Stomach (tissue), 9 donors: ENCODE data around the gene CARD11. TPM values are rescaled to one million over a fixed set of nuclear protein-coding genes. Genes with fewer than 3 reads are reported as not detected.
A peak's percentile ranks its signal among the peaks of the same experiment; 100 is the strongest.

Experiments
- DNase-seq, 2 donors: peaks; one replicate each; pipeline versions ENCODE4 v3.0.0 to v3.0.0-alpha.2; 2013 to 2019
- H3K27ac ChIP-seq, 5 donors: fragments of 200-600 bp in 4 of 5; sonication (generic) in 4 of 5; one replicate each; pipeline ENCODE4 v1.5.1; 2013 to 2019; ENCODE audit warnings: mild to moderate bottlenecking in 1 of 5, moderate library complexity in 1 of 5
- H3K27me3 ChIP-seq, 3 donors: fragments of 200-600 bp; sonication (generic); one replicate each; pipeline ENCODE4 v1.5.1; 2017 to 2019; ENCODE audit warnings: mixed run types in 1 of 3
- H3K36me3 ChIP-seq, 4 donors: fragments of 200-600 bp; sonication (generic); 1 replicate in 3 of 4; 2 replicates in 1 of 4; pipeline ENCODE4 v1.5.1; 2016 to 2019
- H3K4me1 ChIP-seq, 4 donors: fragments of 200-600 bp; sonication (generic); one replicate each; pipeline ENCODE4 v1.5.1; 2016 to 2019
- H3K4me3 ChIP-seq, 4 donors: fragments of 200-600 bp; sonication (generic) in 3 of 4; one replicate each; pipeline ENCODE4 v1.5.1; 2016 to 2019; ENCODE audit warnings: mild to moderate bottlenecking in 1 of 4
- H3K9me3 ChIP-seq, 4 donors: fragments of 200-600 bp; sonication (generic); one replicate each; pipeline ENCODE4 v1.5.1; 2016 to 2019
- CTCF ChIP-seq, 7 experiments: fragments of 450-650 bp in 4 of 7; fragments of 200-600 bp in 3 of 7; sonication (generic) in 3 of 7; IDR thresholded peaks; one replicate each; pipeline ENCODE4 v1.5.1; 2016 to 2019; ENCODE audit warnings: antibody characterized with exemption in 7 of 7, control low read depth in 2 of 7, mild to moderate bottlenecking in 1 of 7
- EP300 ChIP-seq: sonication (generic); formaldehyde crosslinking; IDR thresholded peaks from one replicate; pipeline ENCODE4 v1.6.1; 2017; ENCODE audit warnings: antibody characterized with exemption
- POLR2A ChIP-seq, 4 donors: fragments of 450-650 bp; IDR thresholded peaks; one replicate each; pipeline ENCODE4 v1.6.1; 2016; ENCODE audit warnings: antibody characterized with exemption in 4 of 4, control low read depth in 2 of 4, mild to moderate bottlenecking in 1 of 4, moderate library complexity in 1 of 4
- POLR2AphosphoS5 ChIP-seq, 3 donors: sonication (generic); formaldehyde crosslinking; IDR thresholded peaks; one replicate each; pipeline ENCODE4 v1.6.1; 2016; ENCODE audit warnings: antibody characterized with exemption in 3 of 3
- WGBS, 5 donors: extraction: QIAGEN DNeasy Blood & Tissue Kit in 3 of 5; methylation state at CpG; one replicate each; pipeline versions ENCODE4 v1.1.5 to v1.1.7; 2013 to 2018; 5-methylcytosine and 5-hydroxymethylcytosine counted together
- intact Hi-C: fragments of 100-400 bp; cut with DNase I; formaldehyde crosslinking; loops from one replicate; pipeline ENCODE4 v1.15.1; 2023; ENCODE audit warnings: low total_unique reads
- polyA plus RNA-seq, 3 donors: library from polyadenylated mRNA; stranded (reverse); fragments of 200-250 nt; gene quantifications; one replicate each; pipeline ENCODE4 v1.2.3, GENCODE V29; 2013
- total RNA-seq, 5 donors: library from RNA; depleted of rRNA; stranded (reverse); fragments of >200 nt; gene quantifications; one replicate each; pipeline versions ENCODE4 v1.1.0 to v1.2.3, GENCODE V29; 2014 to 2016
- donor health status: healthy with polysubstance abuse.
- donor health status: Bipolar disorder and iron deficiency.
- donor health status: healthy.

The CARD11 gene
- total and polyA plus RNA-seq, 8 donors: 0.45 to 9.7 (median 1.8) TPM; not detected in 1

- H3K9me3 ChIP-seq: no peaks in the 10 kb centered on the region
- intact Hi-C loops: no loop called here
- H3K4me3 ChIP-seq: peak overlapping the region in 3 of 4 donors; percentile 5 to 20 (median 10)
- peaks cover 0 to 13% (median 8%) of the 10 kb centered on the region in 4 donors for H3K4me1 ChIP-seq
- peak; percentile 63 to 90 for DNase-seq
- TF ChIP-seq POLR2AphosphoS5 (IDR thresholded peaks at IDR 0.05): peak in 1 of 3 donors; percentile 10
- no peak for TF ChIP-seq CTCF (IDR thresholded peaks at IDR 0.05)
- 10 to 28% (median 15%) methylated on average over 10 of the region's 10 CpGs for WGBS, 5 donors
- H3K36me3 ChIP-seq: no peaks in the 10 kb centered on the region
- H3K27me3 ChIP-seq: no peaks in the 10 kb centered on the region
- peak overlapping the region in 1 of 5 donors; percentile 1 for H3K27ac ChIP-seq
Observed at GRCh38 chr7:2870471-2870931, 173.2 kb downstream of the CARD11 start.

- no peak for DNase-seq
- peak overlapping the region in 1 of 5 donors; percentile 1 for H3K27ac ChIP-seq
- TF ChIP-seq CTCF (IDR thresholded peaks at IDR 0.05) (no peak), POLR2A (IDR thresholded peaks at IDR 0.05) (no peak)
- H3K9me3 ChIP-seq: no peaks in the 10 kb centered on the region
- intact Hi-C loops: no loop called here
- 82 to 93% (median 87%) methylated on average over 6 to 15 of the region's 15 CpGs for WGBS, 5 donors
- peak overlapping the region in 2 of 4 donors; percentile 10 to 20 for H3K4me3 ChIP-seq
- no peaks in the 10 kb centered on the region for H3K27me3 ChIP-seq
- no peaks in the 10 kb centered on the region for H3K36me3 ChIP-seq
- peaks cover 3 to 16% (median 10%) of the 10 kb centered on the region in 4 donors for H3K4me1 ChIP-seq
Observed at GRCh38 chr7:2869981-2870380, 173.7 kb downstream of the CARD11 start.

- intact Hi-C loops: no loop called here
- no peaks in the 10 kb centered on the region for H3K9me3 ChIP-seq
- no peak overlapping the region for H3K27ac ChIP-seq
- no peak overlapping the region for H3K4me3 ChIP-seq
- 24 to 41% (median 39%) methylated on average over 3 of the region's 3 CpGs for WGBS, 5 donors
- peaks cover 23 to 41% (median 32%) of the 10 kb centered on the region in 4 donors for H3K4me1 ChIP-seq
- no peaks in the 10 kb centered on the region for H3K27me3 ChIP-seq
- DNase-seq: no peak
- no peak for TF ChIP-seq POLR2AphosphoS5 (IDR thresholded peaks at IDR 0.05)
- no peak for TF ChIP-seq EP300
- TF ChIP-seq CTCF (IDR thresholded peaks at IDR 0.05): no peak
- H3K36me3 ChIP-seq: no peaks in the 10 kb centered on the region
Observed at GRCh38 chr7:2866601-2867000, 177.1 kb downstream of the CARD11 start.

- Histone ChIP-seq H3K27ac (peak overlapping the region in 3 of 5 donors; percentile 86 to 96 (median 93)), H3K4me3 (no peak overlapping the region), H3K36me3 (no peaks in the 10 kb centered on the region), H3K4me1 (peaks cover 21 to 33% (median 27%) of the 10 kb centered on the region in 4 donors), H3K9me3 (no peaks in the 10 kb centered on the region), H3K27me3 (no peaks in the 10 kb centered on the region)
- TF ChIP-seq EP300: no peak
- TF ChIP-seq CTCF (IDR thresholded peaks at IDR 0.05): peak in 5 of 7 experiments; percentile 81 to 93 (median 88)
- TF ChIP-seq POLR2AphosphoS5 (IDR thresholded peaks at IDR 0.05): no peak
- no peak for TF ChIP-seq POLR2A (IDR thresholded peaks at IDR 0.05)
- intact Hi-C loops: no loop called here
- WGBS, 5 donors: 51 to 57% (median 54%) methylated on average over 15 to 17 of the region's 17 CpGs
- peak; percentile 76 to 90 for DNase-seq
Observed at GRCh38 chr7:2864999-2865670, 178.5 kb downstream of the CARD11 start.
